Measurements from ENCODE around the gene TAF4B. TPM values are rescaled to one million over a fixed set of nuclear protein-coding genes. Genes with fewer than 3 reads are reported as not detected.

TAF4B gene
- polyA plus RNA-seq, 1 donor from 2014 or later: 0.38 TPM

- peaks cover 3% of the 10 kb centered on the region for H3K9me3 ChIP-seq (ENCODE audit: low read length)
- no peak overlapping the region for H3K4me2 ChIP-seq (ENCODE audit: low read length)
- TF ChIP-seq RAD21 (conservative IDR thresholded peaks at IDR 0.05) (no peak), MXI1 (conservative IDR thresholded peaks at IDR 0.05; ENCODE audit: poor library complexity, severe bottlenecking) (no peak), EP300 (conservative IDR thresholded peaks at IDR 0.05; ENCODE audit: poor library complexity, severe bottlenecking) (no peak), TAF1 (IDR thresholded peaks at IDR 0.05; ENCODE audit: low read depth) (no peak), REST (IDR thresholded peaks at IDR 0.05; ENCODE audit: borderline replicate concordance) (no peak), CTCF (IDR thresholded peaks at IDR 0.05; ENCODE audit: poor library complexity, severe bottlenecking) (no peak), SMC3 (conservative IDR thresholded peaks at IDR 0.05; ENCODE audit: poor library complexity) (no peak), POLR2AphosphoS5 (IDR thresholded peaks at IDR 0.05) (no peak), EZH2 (IDR thresholded peaks at IDR 0.05; ENCODE audit: borderline replicate concordance, insufficient read depth, low read length, poor library complexity, severe bottlenecking) (no peak)
- no peaks in the 10 kb centered on the region for H3K27me3 ChIP-seq (ENCODE audit: insufficient read depth, low read depth, low read length)
- no peak overlapping the region for H3K4me3 ChIP-seq (ENCODE audit: low read length)
- no peaks in the 10 kb centered on the region for H3F3A ChIP-seq (ENCODE audit: insufficient read depth, low read length, poor library complexity, severe bottlenecking)
- H3K27ac ChIP-seq (ENCODE audit: low read length): no peak overlapping the region
- H3K36me3 ChIP-seq (ENCODE audit: insufficient read depth, low read length): no peaks in the 10 kb centered on the region
- H3K79me2 ChIP-seq (replicated peaks; ENCODE audit: insufficient read depth, low read length): no peaks in the 10 kb centered on the region
- no peak overlapping the region for H3K9ac ChIP-seq (ENCODE audit: low read length)
- no peaks in the 10 kb centered on the region for H3K9me2 ChIP-seq (ENCODE audit: insufficient read depth, low read length)
- no peak overlapping the region for H2AFZ ChIP-seq (ENCODE audit: low read depth, low read length)
- no peaks in the 10 kb centered on the region for H4K20me1 ChIP-seq (ENCODE audit: insufficient read depth)
Observed at GRCh38 chr18:26279428-26279827, 53.2 kb downstream of the TAF4B start.

- no peaks in the 10 kb centered on the region for H4K20me1 ChIP-seq (ENCODE audit: insufficient read depth)
- H3F3A ChIP-seq (ENCODE audit: insufficient read depth, low read length, poor library complexity, severe bottlenecking): no peaks in the 10 kb centered on the region
- no peak overlapping the region for H2AFZ ChIP-seq (ENCODE audit: low read depth, low read length)
- H3K9ac ChIP-seq (ENCODE audit: low read length): no peak overlapping the region
- no peak overlapping the region for H3K27ac ChIP-seq (ENCODE audit: low read length)
- TF ChIP-seq MXI1 (conservative IDR thresholded peaks at IDR 0.05; ENCODE audit: poor library complexity, severe bottlenecking) (no peak), EP300 (conservative IDR thresholded peaks at IDR 0.05; ENCODE audit: poor library complexity, severe bottlenecking) (no peak), TAF1 (IDR thresholded peaks at IDR 0.05; ENCODE audit: low read depth) (no peak), SMC3 (conservative IDR thresholded peaks at IDR 0.05; ENCODE audit: poor library complexity) (no peak), POLR2AphosphoS5 (IDR thresholded peaks at IDR 0.05) (no peak), REST (IDR thresholded peaks at IDR 0.05; ENCODE audit: borderline replicate concordance) (no peak), RAD21 (conservative IDR thresholded peaks at IDR 0.05) (no peak)
- H3K27me3 ChIP-seq (ENCODE audit: insufficient read depth, low read depth, low read length): no peaks in the 10 kb centered on the region
- no peaks in the 10 kb centered on the region for H3K9me2 ChIP-seq (ENCODE audit: insufficient read depth, low read length)
- H3K36me3 ChIP-seq (ENCODE audit: insufficient read depth, low read length): no peaks in the 10 kb centered on the region
- H3K9me3 ChIP-seq (ENCODE audit: low read length): no peaks in the 10 kb centered on the region
- H3K4me2 ChIP-seq (ENCODE audit: low read length): no peak overlapping the region
- no peak overlapping the region for H3K4me3 ChIP-seq (ENCODE audit: low read length)
- no peaks in the 10 kb centered on the region for H3K79me2 ChIP-seq (replicated peaks; ENCODE audit: insufficient read depth, low read length)
Observed at GRCh38 chr18:26286008-26286407, 59.8 kb downstream of the TAF4B start.
